ENCODE data around the gene OR10G2. TPM values are rescaled to one million over a fixed set of nuclear protein-coding genes. Genes with fewer than 3 reads are reported as not detected.

The OR10G2 gene
- total RNA-seq, 6 donors from 2014 or later = not detected

DNA sequence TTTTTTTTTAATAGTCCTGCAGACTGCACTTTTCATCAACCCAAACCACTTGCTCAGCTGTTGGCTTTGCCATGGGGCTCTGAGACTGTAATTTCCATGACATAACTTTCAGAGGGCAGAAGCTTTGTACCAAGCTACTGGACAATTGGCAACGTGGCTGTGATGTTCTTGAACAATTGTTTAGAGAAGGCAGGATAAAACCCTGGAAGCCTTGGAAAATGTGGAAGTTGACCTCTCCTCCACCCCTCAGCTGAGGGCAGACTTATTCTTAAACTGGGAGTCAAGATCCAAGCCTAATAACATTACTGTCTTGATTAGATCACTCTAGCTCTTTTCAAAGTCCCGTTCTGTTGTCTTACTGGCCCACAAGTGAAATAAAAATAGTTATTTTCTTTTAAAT lies 36.6 kb upstream of the OR10G2 start:
- H3K4me3 ChIP-seq = no peak overlapping the region
- no peaks in the 10 kb centered on the region for H3K36me3 ChIP-seq
- no peak for TF ChIP-seq EP300 (IDR thresholded peaks at IDR 0.05)
- DNase-seq (no peak), ATAC-seq (ENCODE audit: low FRiP score in 2 of 2) (no peak)
- peaks cover 0 to 4% (median 0%) of the 10 kb centered on the region in 4 donors for H3K9me3 ChIP-seq
- WGBS, 2 donors = 60 to 64% methylated on average over 2 of the region's 2 CpGs
- no peaks in the 10 kb centered on the region for H3K27me3 ChIP-seq
- H3K4me1 ChIP-seq = no peaks in the 10 kb centered on the region
- H3K27ac ChIP-seq = no peak overlapping the region

DNA sequence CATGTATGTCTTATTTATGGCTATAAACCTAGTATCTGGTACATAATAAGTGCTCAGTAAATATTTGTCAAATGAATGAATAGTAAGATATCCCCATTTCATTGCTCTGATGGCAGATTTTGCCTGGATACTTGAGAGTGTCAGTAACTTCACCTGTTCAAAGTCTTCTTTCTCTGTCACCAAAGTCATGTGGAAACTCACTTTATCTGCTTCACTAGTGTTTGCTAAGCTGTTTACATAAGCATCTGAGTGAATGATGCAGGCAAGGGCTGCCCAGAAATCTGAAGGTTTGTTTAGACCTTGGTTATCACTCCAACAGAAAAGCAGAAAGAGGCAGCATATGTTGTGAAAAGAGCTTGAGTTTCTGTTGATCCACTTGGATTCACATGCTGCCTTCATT lies 34.5 kb upstream of the OR10G2 start:
- Histone ChIP-seq H3K9me3 (no peaks in the 10 kb centered on the region), H3K4me1 (no peaks in the 10 kb centered on the region), H3K36me3 (no peaks in the 10 kb centered on the region), H3K27me3 (no peaks in the 10 kb centered on the region), H3K27ac (no peak overlapping the region), H3K4me3 (no peak overlapping the region)
- ATAC-seq (ENCODE audit: low FRiP score in 2 of 2) (no peak), DNase-seq (no peak)
- TF ChIP-seq EP300 (IDR thresholded peaks at IDR 0.05) (no peak), POLR2AphosphoS5 (IDR thresholded peaks at IDR 0.05) (no peak), POLR2A (IDR thresholded peaks at IDR 0.05) (no peak)
- TF ChIP-seq, protein P1, sequence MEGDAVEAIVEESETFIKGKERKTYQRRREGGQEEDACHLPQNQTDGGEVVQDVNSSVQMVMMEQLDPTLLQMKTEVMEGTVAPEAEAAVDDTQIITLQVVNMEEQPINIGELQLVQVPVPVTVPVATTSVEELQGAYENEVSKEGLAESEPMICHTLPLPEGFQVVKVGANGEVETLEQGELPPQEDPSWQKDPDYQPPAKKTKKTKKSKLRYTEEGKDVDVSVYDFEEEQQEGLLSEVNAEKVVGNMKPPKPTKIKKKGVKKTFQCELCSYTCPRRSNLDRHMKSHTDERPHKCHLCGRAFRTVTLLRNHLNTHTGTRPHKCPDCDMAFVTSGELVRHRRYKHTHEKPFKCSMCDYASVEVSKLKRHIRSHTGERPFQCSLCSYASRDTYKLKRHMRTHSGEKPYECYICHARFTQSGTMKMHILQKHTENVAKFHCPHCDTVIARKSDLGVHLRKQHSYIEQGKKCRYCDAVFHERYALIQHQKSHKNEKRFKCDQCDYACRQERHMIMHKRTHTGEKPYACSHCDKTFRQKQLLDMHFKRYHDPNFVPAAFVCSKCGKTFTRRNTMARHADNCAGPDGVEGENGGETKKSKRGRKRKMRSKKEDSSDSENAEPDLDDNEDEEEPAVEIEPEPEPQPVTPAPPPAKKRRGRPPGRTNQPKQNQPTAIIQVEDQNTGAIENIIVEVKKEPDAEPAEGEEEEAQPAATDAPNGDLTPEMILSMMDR (IDR thresholded peaks at IDR 0.05) = no peak

DNA sequence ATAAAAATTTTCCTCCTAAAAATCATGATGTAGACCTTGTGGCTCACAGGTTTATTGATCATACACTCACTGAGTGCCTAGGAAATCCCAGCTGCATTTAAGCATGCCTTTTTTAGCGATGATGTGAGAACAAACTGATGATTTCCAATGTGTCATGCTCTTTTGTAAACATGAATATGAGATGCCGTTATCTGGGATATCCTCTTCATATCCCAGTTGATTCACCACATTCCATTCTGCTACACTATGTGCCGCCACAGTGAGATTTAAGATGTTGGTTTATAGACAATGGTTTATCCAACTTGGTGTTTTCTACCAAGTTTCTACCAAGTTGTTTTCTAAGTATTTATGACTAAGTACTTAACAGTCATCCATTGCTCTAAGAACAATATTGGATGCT lies 33.6 kb upstream of the OR10G2 start:
- no peak for DNase-seq
- no peaks in the 10 kb centered on the region for H3K36me3 ChIP-seq
- H3K4me3 ChIP-seq = no peak overlapping the region
- H3K27me3 ChIP-seq = no peaks in the 10 kb centered on the region
- ATAC-seq (ENCODE audit: low FRiP score in 2 of 2) = no peak
- H3K27ac ChIP-seq = no peak overlapping the region
- no peaks in the 10 kb centered on the region for H3K4me1 ChIP-seq
- 69 to 71% methylated on average over 3 of the region's 3 CpGs for WGBS, 2 donors
- TF ChIP-seq, protein P1 (IDR thresholded peaks at IDR 0.05) = no peak
- TF ChIP-seq EP300 (IDR thresholded peaks at IDR 0.05) = no peak
- TF ChIP-seq POLR2AphosphoS5 (IDR thresholded peaks at IDR 0.05) = no peak
- TF ChIP-seq POLR2A (IDR thresholded peaks at IDR 0.05) = no peak
- H3K9me3 ChIP-seq = no peaks in the 10 kb centered on the region

DNA sequence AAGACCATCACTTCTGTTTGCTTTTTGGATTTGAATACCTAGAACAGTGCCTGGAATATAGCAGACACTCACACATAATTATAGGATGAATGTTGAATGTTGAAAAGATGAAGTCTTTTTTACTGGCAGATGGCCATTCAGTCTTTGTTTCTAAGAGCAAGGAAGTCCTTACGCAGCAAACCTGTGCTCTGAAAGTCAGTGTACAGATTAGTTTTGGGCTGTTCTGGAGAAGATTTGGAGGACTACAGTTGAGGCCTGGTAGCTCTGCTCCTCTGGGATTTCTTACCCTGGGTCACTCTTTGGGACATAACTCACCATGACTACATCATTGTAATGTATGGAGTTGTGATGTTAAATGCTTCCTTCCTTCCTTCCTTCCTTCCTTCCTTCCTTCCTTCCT lies 22.2 kb upstream of the OR10G2 start:
- Histone ChIP-seq H3K27ac (no peak overlapping the region), H3K9me3 (no peaks in the 10 kb centered on the region), H3K27me3 (no peaks in the 10 kb centered on the region), H3K4me1 (no peaks in the 10 kb centered on the region), H3K36me3 (no peaks in the 10 kb centered on the region), H3K4me3 (no peak overlapping the region)
- DNase-seq (no peak), ATAC-seq (ENCODE audit: low FRiP score in 2 of 2) (no peak)
- TF ChIP-seq POLR2A (IDR thresholded peaks at IDR 0.05) = no peak
- no peak for TF ChIP-seq EP300 (IDR thresholded peaks at IDR 0.05)
- TF ChIP-seq POLR2AphosphoS5 (IDR thresholded peaks at IDR 0.05) = no peak
- 90 to 100% methylated on average over 1 of the region's 1 CpG for WGBS, 2 donors

DNA sequence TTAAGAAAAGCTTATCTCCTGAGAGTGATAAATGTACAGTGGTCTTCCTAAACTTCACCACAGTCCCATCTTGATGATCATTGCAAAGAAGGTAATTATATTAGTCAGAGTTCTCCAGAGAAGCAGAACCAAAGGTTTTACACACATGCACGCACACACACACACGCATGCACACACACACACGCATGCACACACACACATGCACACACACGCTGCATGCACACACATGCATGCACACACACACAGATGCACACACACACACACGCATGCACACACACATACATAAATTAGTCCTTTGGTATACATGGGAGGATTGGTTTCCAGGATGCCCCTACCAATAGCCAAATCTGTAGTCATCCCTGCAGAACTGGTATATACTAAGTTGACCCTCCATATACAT lies 19.5 kb upstream of the OR10G2 start:
- 91 to 96% methylated on average over 5 of the region's 5 CpGs for whole genome bisulfite sequencing, 2 donors
- Histone ChIP-seq H3K9me3 (no peaks in the 10 kb centered on the region), H3K27ac (no peak overlapping the region), H3K36me3 (no peaks in the 10 kb centered on the region), H3K4me1 (no peaks in the 10 kb centered on the region), H3K4me3 (no peak overlapping the region), H3K27me3 (no peaks in the 10 kb centered on the region)
- ATAC-seq (ENCODE audit: low FRiP score in 2 of 2) (no peak), DNase-seq (no peak)
- TF ChIP-seq POLR2AphosphoS5 (IDR thresholded peaks at IDR 0.05) (no peak), EP300 (IDR thresholded peaks at IDR 0.05) (no peak), POLR2A (IDR thresholded peaks at IDR 0.05) (no peak)
- TF ChIP-seq, protein P1 (IDR thresholded peaks at IDR 0.05) = no peak

DNA sequence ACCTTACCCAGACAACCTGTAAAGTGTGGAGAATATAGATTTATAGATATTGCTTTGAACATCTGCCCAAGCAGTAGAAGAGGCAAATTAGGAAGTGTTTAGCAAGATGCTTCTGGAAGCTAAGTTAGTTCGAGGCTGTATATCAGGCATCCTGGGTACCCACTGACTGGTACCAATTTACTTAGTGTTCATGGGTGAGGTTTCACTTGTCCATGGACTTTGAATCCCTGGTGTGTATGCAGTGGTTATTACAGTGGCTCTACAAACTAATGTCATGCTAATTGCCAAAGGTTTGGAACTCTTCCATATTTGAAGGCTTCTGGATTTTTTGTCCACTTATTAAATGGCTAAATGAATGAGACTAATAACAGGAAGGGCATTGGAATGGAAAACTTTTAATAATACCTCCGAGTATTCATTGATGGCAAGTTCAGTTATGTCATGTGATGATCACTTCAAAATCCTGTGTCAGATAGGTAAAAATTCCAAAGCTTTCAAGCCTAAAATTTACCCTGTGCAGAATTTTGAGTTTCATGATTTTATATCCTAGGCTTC lies 18.7 kb upstream of the OR10G2 start, which contains the start of gene OR4E2:
OR4E2 (plus strand) TSS at position 505 of the 555 bp plus-strand sequence. CDS start 11,248 bp downstream, outside the sequence.
- Histone ChIP-seq H3K9me3 (no peaks in the 10 kb centered on the region), H3K27me3 (no peaks in the 10 kb centered on the region), H3K4me3 (no peak within 1 kb of the TSS), H3K36me3 (no peaks in the 10 kb centered on the region), H3K4me1 (no peaks in the 10 kb centered on the region), H3K27ac (no peak within 1 kb of the TSS)
- DNase-seq (no peak), ATAC-seq (ENCODE audit: low FRiP score in 2 of 2) (no peak)
- TF ChIP-seq, protein P1 (IDR thresholded peaks at IDR 0.05) = no peak
- TF ChIP-seq POLR2A (IDR thresholded peaks at IDR 0.05) (no peak), EP300 (IDR thresholded peaks at IDR 0.05) (no peak), POLR2AphosphoS5 (IDR thresholded peaks at IDR 0.05) (no peak)
- 72 to 80% methylated on average over 2 of the region's 2 CpGs for WGBS, 2 donors
